ENCODE results near the gene ODAD4. TPM values are rescaled to one million over a fixed set of nuclear protein-coding genes. Genes with fewer than 3 reads are reported as not detected.

The ODAD4 gene
- total RNA-seq, 2 donors from 2014 or later: 0.55 to 4.3 TPM

DNA sequence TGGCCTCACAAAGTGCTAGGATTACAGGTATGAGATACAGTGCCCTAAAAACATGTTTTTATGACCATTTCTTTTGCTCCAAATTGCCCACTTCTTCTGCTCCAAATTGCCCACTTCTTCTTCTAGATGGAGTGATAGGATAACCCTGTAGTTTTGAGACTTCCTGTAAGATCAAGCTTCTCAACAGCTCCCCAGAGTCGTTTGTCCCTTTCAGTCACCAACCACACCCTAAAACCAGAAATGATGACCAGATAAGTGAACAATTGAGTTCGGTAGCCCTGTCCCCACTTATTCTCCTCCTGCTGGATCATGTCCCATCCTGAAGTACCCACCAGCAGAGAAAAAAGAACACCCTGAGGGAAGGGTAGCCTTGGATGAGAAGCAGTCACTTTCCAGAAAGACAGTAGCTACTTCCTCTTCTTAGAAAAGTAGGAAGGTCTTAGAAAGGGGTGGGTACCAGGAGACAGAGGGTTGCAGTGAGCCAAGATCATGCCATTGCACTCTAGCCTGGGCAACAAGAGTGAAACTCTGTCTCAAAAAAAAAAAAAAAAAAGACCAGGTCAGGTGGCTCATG lies 2.5 kb downstream of the ODAD4 start:
- H3K27me3 ChIP-seq (replicated peaks; ENCODE audit: insufficient read depth): no peaks in the 10 kb centered on the region
- H3K4me3 ChIP-seq: no peak overlapping the region
- H3K4me1 ChIP-seq (replicated peaks): no peaks in the 10 kb centered on the region
- H3K9me3 ChIP-seq: no peaks in the 10 kb centered on the region
- TF ChIP-seq, protein P1, sequence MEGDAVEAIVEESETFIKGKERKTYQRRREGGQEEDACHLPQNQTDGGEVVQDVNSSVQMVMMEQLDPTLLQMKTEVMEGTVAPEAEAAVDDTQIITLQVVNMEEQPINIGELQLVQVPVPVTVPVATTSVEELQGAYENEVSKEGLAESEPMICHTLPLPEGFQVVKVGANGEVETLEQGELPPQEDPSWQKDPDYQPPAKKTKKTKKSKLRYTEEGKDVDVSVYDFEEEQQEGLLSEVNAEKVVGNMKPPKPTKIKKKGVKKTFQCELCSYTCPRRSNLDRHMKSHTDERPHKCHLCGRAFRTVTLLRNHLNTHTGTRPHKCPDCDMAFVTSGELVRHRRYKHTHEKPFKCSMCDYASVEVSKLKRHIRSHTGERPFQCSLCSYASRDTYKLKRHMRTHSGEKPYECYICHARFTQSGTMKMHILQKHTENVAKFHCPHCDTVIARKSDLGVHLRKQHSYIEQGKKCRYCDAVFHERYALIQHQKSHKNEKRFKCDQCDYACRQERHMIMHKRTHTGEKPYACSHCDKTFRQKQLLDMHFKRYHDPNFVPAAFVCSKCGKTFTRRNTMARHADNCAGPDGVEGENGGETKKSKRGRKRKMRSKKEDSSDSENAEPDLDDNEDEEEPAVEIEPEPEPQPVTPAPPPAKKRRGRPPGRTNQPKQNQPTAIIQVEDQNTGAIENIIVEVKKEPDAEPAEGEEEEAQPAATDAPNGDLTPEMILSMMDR (IDR thresholded peaks at IDR 0.05): no peak
- TF ChIP-seq POLR2AphosphoS5 (IDR thresholded peaks at IDR 0.05) (no peak), POLR2A (IDR thresholded peaks at IDR 0.05) (no peak)
- H3K27ac ChIP-seq: no peak overlapping the region
- intact Hi-C loops (cut with DNase I): no loop called here
- no peak for DNase-seq (ENCODE audit: low spot score)
- H3K36me3 ChIP-seq: no peaks in the 10 kb centered on the region
- WGBS: 26% methylated on average over 2 of the region's 2 CpGs

DNA sequence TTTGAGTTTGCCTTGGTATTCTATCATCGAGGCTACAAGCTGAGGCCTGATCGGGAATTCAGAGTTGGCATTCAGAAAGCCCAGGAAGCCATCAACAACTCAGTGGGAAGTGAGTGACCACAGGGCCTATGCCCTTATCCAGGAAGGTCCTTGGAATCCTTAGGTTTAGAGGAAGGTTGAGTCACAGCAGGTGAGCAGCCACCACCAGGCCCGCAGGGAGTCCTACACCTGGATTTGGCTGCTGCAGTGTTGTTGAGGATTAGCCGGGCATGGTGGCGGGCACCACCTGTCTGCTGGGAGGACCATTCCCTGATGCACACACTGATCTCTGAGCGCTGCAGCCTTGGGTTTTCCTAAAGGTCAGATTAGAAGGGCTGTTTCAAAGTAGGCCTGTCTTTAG lies 5.2 kb downstream of the ODAD4 start:
- TF ChIP-seq, protein P1 (IDR thresholded peaks at IDR 0.05): no peak
- TF ChIP-seq POLR2AphosphoS5 (IDR thresholded peaks at IDR 0.05): no peak
- no peak for TF ChIP-seq POLR2A (IDR thresholded peaks at IDR 0.05)
- H3K4me3 ChIP-seq: no peak overlapping the region
- intact Hi-C loops (cut with DNase I): no loop called here
- no peak overlapping the region for H3K27ac ChIP-seq
- no peaks in the 10 kb centered on the region for H3K9me3 ChIP-seq
- DNase-seq (ENCODE audit: low spot score): no peak
- WGBS: 94% methylated on average over 6 of the region's 6 CpGs
- H3K4me1 ChIP-seq (replicated peaks): no peaks in the 10 kb centered on the region
- no peaks in the 10 kb centered on the region for H3K27me3 ChIP-seq (replicated peaks; ENCODE audit: insufficient read depth)
- H3K36me3 ChIP-seq: no peaks in the 10 kb centered on the region

DNA sequence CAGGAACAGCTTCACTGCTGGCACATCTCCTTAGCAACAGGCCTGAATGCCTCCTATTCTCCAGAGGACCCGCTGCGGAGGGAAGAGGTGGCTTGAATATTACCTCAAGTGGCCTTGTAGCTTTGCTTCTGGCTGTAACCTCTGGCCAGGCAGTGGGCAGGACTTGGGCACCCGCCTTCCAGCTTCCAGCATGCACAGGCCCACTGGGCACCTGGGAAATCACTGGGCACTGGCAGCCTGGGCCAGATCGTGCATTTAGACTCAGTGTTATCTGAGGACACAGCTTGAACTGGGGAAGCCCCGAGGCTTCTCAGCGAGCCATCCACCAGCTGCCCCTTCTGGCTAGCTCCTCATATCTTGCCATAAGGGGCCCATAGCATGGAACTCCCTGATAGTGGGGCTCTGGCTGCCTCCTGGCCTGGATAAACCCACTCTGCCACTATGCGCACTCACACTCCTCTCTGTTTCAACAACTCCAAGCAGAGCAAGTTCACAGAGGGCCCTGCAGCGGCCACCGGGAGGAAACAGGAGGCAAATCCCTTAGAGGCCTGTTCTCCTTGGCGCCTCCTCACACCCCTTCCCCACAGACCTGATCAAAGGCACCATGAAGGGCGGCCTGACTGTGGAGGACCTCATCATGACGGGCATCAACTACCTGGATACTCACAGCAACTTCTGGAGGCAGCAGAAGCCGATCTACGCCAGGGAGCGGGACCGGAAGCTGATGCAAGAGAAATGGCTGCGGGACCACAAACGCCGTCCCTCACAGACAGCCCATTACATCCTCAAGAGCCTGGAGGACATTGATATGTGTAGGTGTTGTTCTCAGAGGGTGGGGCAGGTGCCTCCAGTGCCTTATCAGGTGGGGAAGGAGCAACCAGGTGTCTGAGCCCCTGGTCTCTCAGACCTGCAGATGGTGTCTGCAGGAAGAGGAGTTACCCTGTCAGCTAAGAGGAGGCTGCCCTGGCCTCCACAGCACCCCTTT lies 7.8 kb downstream of the ODAD4 start:
- H3K9me3 ChIP-seq: no peaks in the 10 kb centered on the region
- no peaks in the 10 kb centered on the region for H3K27me3 ChIP-seq (replicated peaks; ENCODE audit: insufficient read depth)
- intact Hi-C loops (cut with DNase I): no loop called here
- no peaks in the 10 kb centered on the region for H3K4me1 ChIP-seq (replicated peaks)
- DNase-seq (ENCODE audit: low spot score): no peak
- TF ChIP-seq, protein P1 (IDR thresholded peaks at IDR 0.05): no peak
- no peak for TF ChIP-seq POLR2AphosphoS5 (IDR thresholded peaks at IDR 0.05)
- TF ChIP-seq POLR2A (IDR thresholded peaks at IDR 0.05): no peak
- no peak overlapping the region for H3K27ac ChIP-seq
- no peak overlapping the region for H3K4me3 ChIP-seq
- H3K36me3 ChIP-seq: no peaks in the 10 kb centered on the region
- WGBS: 88% methylated on average over 19 of the region's 19 CpGs

DNA sequence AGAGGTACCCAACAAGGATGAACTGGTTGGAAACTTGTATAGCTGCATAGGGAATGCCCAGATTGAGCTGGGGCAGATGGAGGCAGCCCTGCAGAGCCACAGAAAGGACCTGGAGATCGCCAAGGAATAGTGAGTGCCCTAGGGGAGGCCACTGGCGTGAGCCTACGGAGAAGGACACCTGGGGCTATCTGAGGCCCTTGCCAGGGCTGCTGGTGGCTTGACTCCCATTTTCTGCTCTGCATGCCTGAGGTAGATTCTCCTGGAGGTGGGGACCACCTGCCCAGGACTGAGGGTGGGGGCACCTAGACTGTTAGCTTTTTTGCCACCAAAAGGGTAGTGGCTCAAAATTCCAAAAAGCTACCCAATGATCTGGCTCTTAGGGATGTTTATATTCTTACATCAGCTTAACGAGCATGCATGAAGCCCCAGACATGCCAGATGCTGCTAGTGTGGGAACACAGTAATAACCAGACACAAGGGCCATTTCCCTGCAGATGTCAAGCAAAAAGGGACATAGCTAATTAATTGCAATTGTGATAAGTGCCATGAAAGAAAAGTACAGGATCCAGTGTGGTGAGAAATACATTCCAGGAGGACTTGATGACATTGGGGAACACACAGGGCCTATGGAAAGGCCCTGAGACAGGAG lies 8.8 kb downstream of the ODAD4 start:
- no peak for DNase-seq (ENCODE audit: low spot score)
- H3K27ac ChIP-seq: no peak overlapping the region
- intact Hi-C loops (cut with DNase I): no loop called here
- TF ChIP-seq POLR2A (IDR thresholded peaks at IDR 0.05): no peak
- TF ChIP-seq, protein P1 (IDR thresholded peaks at IDR 0.05): no peak
- TF ChIP-seq POLR2AphosphoS5 (IDR thresholded peaks at IDR 0.05): no peak
- no peaks in the 10 kb centered on the region for H3K36me3 ChIP-seq
- no peaks in the 10 kb centered on the region for H3K27me3 ChIP-seq (replicated peaks; ENCODE audit: insufficient read depth)
- WGBS: 80% methylated on average over 4 of the region's 4 CpGs
- no peaks in the 10 kb centered on the region for H3K4me1 ChIP-seq (replicated peaks)
- no peaks in the 10 kb centered on the region for H3K9me3 ChIP-seq
- no peak overlapping the region for H3K4me3 ChIP-seq
